Stomach (tissue), 9 donors: ENCODE results near the gene SPTLC1. TPM values are rescaled to one million over a fixed set of nuclear protein-coding genes. Genes with fewer than 3 reads are reported as not detected.

Experiments
- DNase-seq, 2 donors: peaks; one replicate each; pipeline versions ENCODE4 v3.0.0 to v3.0.0-alpha.2; 2013 to 2019
- H3K27ac ChIP-seq, 5 donors: fragments of 200-600 bp in 4 of 5; sonication (generic) in 4 of 5; one replicate each; pipeline ENCODE4 v1.5.1; 2013 to 2019; ENCODE audit warnings: mild to moderate bottlenecking in 1 of 5, moderate library complexity in 1 of 5
- H3K27me3 ChIP-seq, 3 donors: fragments of 200-600 bp; sonication (generic); one replicate each; pipeline ENCODE4 v1.5.1; 2017 to 2019; ENCODE audit warnings: mixed run types in 1 of 3
- H3K36me3 ChIP-seq, 4 donors: fragments of 200-600 bp; sonication (generic); 1 replicate in 3 of 4; 2 replicates in 1 of 4; pipeline ENCODE4 v1.5.1; 2016 to 2019
- H3K4me1 ChIP-seq, 4 donors: fragments of 200-600 bp; sonication (generic); one replicate each; pipeline ENCODE4 v1.5.1; 2016 to 2019
- H3K4me3 ChIP-seq, 4 donors: fragments of 200-600 bp; sonication (generic) in 3 of 4; one replicate each; pipeline ENCODE4 v1.5.1; 2016 to 2019; ENCODE audit warnings: mild to moderate bottlenecking in 1 of 4
- H3K9me3 ChIP-seq, 4 donors: fragments of 200-600 bp; sonication (generic); one replicate each; pipeline ENCODE4 v1.5.1; 2016 to 2019
- EP300 ChIP-seq: sonication (generic); formaldehyde crosslinking; IDR thresholded peaks from one replicate; pipeline ENCODE4 v1.6.1; 2017; ENCODE audit warnings: antibody characterized with exemption
- POLR2A ChIP-seq, 4 donors: fragments of 450-650 bp; IDR thresholded peaks; one replicate each; pipeline ENCODE4 v1.6.1; 2016; ENCODE audit warnings: antibody characterized with exemption in 4 of 4, control low read depth in 2 of 4, mild to moderate bottlenecking in 1 of 4, moderate library complexity in 1 of 4
- POLR2AphosphoS5 ChIP-seq, 3 donors: sonication (generic); formaldehyde crosslinking; IDR thresholded peaks; one replicate each; pipeline ENCODE4 v1.6.1; 2016; ENCODE audit warnings: antibody characterized with exemption in 3 of 3
- WGBS, 5 donors: extraction: QIAGEN DNeasy Blood & Tissue Kit in 3 of 5; methylation state at CpG; one replicate each; pipeline versions ENCODE4 v1.1.5 to v1.1.7; 2013 to 2018; 5-methylcytosine and 5-hydroxymethylcytosine counted together
- intact Hi-C: fragments of 100-400 bp; cut with DNase I; formaldehyde crosslinking; loops from one replicate; pipeline ENCODE4 v1.15.1; 2023; ENCODE audit warnings: low total_unique reads
- polyA plus RNA-seq, 3 donors: library from polyadenylated mRNA; stranded (reverse); fragments of 200-250 nt; gene quantifications; one replicate each; pipeline ENCODE4 v1.2.3, GENCODE V29; 2013
- total RNA-seq, 5 donors: library from RNA; depleted of rRNA; stranded (reverse); fragments of >200 nt; gene quantifications; one replicate each; pipeline versions ENCODE4 v1.1.0 to v1.2.3, GENCODE V29; 2014 to 2016
- TF ChIP-seq, protein P1 (sequence below), 7 experiments: fragments of 450-650 bp in 4 of 7; fragments of 200-600 bp in 3 of 7; sonication (generic) in 3 of 7; IDR thresholded peaks; one replicate each; pipeline ENCODE4 v1.5.1; 2016 to 2019; ENCODE audit warnings: antibody characterized with exemption in 7 of 7, control low read depth in 2 of 7, mild to moderate bottlenecking in 1 of 7
- donor health status: healthy with polysubstance abuse.
- donor health status: Bipolar disorder and iron deficiency.
- donor health status: healthy.

SPTLC1 gene
- total and polyA plus RNA-seq, 8 donors, result 14.4 to 157 (median 49.2) TPM

DNA sequence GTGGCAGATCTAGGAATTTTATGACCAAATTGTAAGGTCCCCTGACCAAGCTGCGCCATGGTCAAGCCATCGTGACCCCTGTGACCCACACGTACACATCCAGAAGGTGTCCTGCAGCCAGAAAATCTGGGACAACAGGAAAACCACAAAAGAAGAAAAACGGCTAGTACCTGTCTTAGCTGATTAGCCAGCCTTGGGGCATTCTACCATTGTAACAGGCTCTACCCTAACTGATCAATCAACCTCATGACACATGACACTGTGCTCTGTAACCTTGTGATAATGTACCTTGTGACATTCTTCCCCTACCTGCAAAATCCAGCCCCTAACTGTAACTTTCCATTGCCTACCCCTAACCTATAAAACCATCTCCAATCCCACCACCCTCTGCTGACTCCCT lies 43.6 kb downstream of the SPTLC1 start:
- H3K27ac ChIP-seq, result no peak overlapping the region
- no peak for DNase-seq
- H3K36me3 ChIP-seq, result peaks cover 15 to 99% (median 92%) of the 10 kb centered on the region in 4 donors
- no peak for TF ChIP-seq EP300
- no peak for TF ChIP-seq POLR2A (IDR thresholded peaks at IDR 0.05)
- TF ChIP-seq, protein P1, sequence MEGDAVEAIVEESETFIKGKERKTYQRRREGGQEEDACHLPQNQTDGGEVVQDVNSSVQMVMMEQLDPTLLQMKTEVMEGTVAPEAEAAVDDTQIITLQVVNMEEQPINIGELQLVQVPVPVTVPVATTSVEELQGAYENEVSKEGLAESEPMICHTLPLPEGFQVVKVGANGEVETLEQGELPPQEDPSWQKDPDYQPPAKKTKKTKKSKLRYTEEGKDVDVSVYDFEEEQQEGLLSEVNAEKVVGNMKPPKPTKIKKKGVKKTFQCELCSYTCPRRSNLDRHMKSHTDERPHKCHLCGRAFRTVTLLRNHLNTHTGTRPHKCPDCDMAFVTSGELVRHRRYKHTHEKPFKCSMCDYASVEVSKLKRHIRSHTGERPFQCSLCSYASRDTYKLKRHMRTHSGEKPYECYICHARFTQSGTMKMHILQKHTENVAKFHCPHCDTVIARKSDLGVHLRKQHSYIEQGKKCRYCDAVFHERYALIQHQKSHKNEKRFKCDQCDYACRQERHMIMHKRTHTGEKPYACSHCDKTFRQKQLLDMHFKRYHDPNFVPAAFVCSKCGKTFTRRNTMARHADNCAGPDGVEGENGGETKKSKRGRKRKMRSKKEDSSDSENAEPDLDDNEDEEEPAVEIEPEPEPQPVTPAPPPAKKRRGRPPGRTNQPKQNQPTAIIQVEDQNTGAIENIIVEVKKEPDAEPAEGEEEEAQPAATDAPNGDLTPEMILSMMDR (IDR thresholded peaks at IDR 0.05), result no peak
- TF ChIP-seq POLR2AphosphoS5 (IDR thresholded peaks at IDR 0.05), result no peak
- no peaks in the 10 kb centered on the region for H3K9me3 ChIP-seq
- no peaks in the 10 kb centered on the region for H3K27me3 ChIP-seq
- no peaks in the 10 kb centered on the region for H3K4me1 ChIP-seq
- intact Hi-C loops, result no loop called here
- WGBS, 5 donors, result 82 to 89% (median 84%) methylated on average over 4 of the region's 4 CpGs
- no peak overlapping the region for H3K4me3 ChIP-seq

- H3K9me3 ChIP-seq, result peaks cover 0 to 24% (median 16%) of the 10 kb centered on the region in 4 donors
- no peak overlapping the region for H3K4me3 ChIP-seq
- WGBS, 5 donors, result 85 to 95% (median 87%) methylated on average over 5 of the region's 5 CpGs
- H3K27me3 ChIP-seq, result no peaks in the 10 kb centered on the region
- intact Hi-C loops, result no loop called here
- peaks cover 35 to 100% (median 88%) of the 10 kb centered on the region in 4 donors for H3K36me3 ChIP-seq
- H3K4me1 ChIP-seq, result no peaks in the 10 kb centered on the region
- DNase-seq, result no peak
- TF ChIP-seq POLR2A (IDR thresholded peaks at IDR 0.05), result no peak
- TF ChIP-seq, protein P1 (IDR thresholded peaks at IDR 0.05), result no peak
- TF ChIP-seq EP300, result no peak
- TF ChIP-seq POLR2AphosphoS5 (IDR thresholded peaks at IDR 0.05), result no peak
- H3K27ac ChIP-seq, result no peak overlapping the region
These were observed 49.0 kb downstream of the SPTLC1 start for GRCh38 chr9:92066168-92066567.

- H3K4me1 ChIP-seq, result no peaks in the 10 kb centered on the region
- H3K4me3 ChIP-seq, result no peak overlapping the region
- intact Hi-C loops, result no loop called here
- peaks cover 38 to 91% (median 84%) of the 10 kb centered on the region in 4 donors for H3K36me3 ChIP-seq
- H3K27me3 ChIP-seq, result no peaks in the 10 kb centered on the region
- no peak overlapping the region for H3K27ac ChIP-seq
- no peak for DNase-seq
- H3K9me3 ChIP-seq, result peaks cover 0 to 31% (median 22%) of the 10 kb centered on the region in 4 donors
- TF ChIP-seq POLR2A (IDR thresholded peaks at IDR 0.05) (no peak), POLR2AphosphoS5 (IDR thresholded peaks at IDR 0.05) (no peak), EP300 (no peak)
- TF ChIP-seq, protein P1 (IDR thresholded peaks at IDR 0.05), result no peak
- WGBS, 5 donors, result 83 to 90% (median 88%) methylated on average over 3 of the region's 3 CpGs
These were observed 50.5 kb downstream of the SPTLC1 start for GRCh38 chr9:92064711-92065110.

DNA sequence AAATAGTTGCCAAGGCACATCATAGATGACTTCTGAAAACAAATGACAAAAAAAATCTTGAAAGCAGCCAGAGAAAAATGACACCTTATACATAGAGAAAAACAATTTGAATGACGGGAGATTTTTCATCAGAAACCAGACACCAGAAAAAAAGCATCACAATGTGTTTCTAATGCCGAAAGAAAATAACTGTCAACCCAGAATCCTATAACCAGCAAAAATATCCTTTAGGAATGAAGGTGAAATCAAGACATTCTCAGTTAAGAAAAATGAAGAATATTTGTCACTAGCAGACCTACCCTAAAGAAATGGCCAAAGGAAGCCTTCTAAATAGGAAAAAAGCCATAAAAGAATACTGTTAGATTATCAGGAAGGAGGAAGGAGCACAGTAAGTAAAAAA lies 54.0 kb downstream of the SPTLC1 start:
- peaks cover 21 to 81% (median 73%) of the 10 kb centered on the region in 4 donors for H3K36me3 ChIP-seq
- 97 to 100% (median 98%) methylated on average over 2 of the region's 2 CpGs for WGBS, 5 donors
- H3K27me3 ChIP-seq, result no peaks in the 10 kb centered on the region
- H3K4me1 ChIP-seq, result no peaks in the 10 kb centered on the region
- H3K27ac ChIP-seq, result no peak overlapping the region
- intact Hi-C loops, result no loop called here
- H3K9me3 ChIP-seq, result peaks cover 0 to 31% (median 22%) of the 10 kb centered on the region in 4 donors
- DNase-seq, result no peak
- H3K4me3 ChIP-seq, result no peak overlapping the region
- TF ChIP-seq EP300 (no peak), POLR2A (IDR thresholded peaks at IDR 0.05) (no peak), POLR2AphosphoS5 (IDR thresholded peaks at IDR 0.05) (no peak)
- TF ChIP-seq, protein P1 (IDR thresholded peaks at IDR 0.05), result no peak
